ENCODE measurements around the gene HACL1. TPM values are rescaled to one million over a fixed set of nuclear protein-coding genes. Genes with fewer than 3 reads are reported as not detected.
"Not testable (repeated sequence)": the region's sequence is repeated elsewhere in the genome, so short reads cannot be mapped to it uniquely, and the experiment has no call there.

HACL1 gene
- total RNA-seq, 1 experiment from 2014 or later: 22.4 TPM

DNA sequence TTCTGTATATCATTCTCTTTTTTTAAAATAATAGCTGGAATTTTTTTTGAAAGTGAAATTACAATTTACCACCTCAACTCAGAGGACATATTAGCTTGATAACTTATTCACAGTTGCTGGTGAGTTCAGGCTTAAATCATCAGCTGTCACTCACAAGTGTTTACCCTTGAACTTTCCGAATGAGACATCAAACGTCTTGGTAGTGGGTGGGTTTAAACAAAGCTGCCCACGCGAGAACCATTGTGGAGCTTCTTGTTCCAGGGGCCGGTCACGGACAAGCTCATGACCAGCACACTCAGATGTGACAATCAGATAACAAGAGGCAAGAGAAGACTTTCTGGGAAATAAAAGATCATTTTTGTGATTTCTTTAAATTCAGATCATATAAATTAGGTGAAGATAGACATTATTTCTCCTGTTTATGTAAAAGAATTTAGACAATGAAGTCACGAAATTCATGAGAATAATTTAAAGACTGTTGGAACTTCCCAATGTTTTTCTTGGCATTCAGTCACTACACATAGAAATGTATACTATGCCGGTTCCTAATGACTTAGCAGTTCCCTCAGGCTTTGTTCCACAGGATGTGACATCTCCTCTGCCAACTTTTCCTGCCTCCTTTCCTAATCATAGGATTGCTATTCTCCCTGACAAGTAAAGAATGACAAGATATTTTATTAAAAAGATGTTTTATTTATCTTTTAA is 29.4 kb upstream of the HACL1 start:
- no peak for DNase-seq (ENCODE audit: low spot score)

DNA sequence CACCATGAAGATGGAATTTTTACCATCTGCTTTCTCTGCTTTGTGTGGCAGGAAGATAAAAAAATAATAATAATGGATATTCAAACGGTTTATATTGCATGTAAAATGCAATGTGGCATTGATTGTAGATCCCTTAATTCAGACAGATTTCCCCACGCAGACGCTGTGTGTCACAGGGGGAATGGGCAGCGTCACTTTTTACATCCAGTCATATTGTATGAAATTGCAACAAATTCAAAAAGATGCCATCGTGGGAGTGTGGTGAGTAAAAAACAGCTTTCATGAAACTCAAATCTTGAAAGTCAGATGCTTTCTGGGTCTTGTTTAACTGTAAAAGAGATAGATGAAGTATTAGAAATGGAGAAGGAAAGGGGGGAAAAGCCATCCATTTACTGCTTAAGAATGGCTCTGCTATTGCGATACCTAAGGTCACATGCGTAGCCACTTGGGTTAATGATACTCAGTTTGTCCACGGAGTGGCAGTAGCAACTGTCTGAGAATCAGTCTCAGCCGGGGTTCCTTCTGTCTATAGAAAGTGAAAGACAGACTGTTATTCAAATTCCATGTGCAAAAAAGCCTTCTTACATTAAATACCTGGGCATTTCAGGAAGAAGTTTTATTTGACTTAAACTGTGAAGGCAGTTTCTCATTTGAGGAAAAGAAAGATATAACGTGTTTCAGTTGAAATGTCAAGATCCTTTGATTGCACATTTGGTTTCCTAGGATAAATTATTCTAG is 28.7 kb upstream of the HACL1 start:
- DNase-seq (ENCODE audit: low spot score): peak; percentile 63

DNA sequence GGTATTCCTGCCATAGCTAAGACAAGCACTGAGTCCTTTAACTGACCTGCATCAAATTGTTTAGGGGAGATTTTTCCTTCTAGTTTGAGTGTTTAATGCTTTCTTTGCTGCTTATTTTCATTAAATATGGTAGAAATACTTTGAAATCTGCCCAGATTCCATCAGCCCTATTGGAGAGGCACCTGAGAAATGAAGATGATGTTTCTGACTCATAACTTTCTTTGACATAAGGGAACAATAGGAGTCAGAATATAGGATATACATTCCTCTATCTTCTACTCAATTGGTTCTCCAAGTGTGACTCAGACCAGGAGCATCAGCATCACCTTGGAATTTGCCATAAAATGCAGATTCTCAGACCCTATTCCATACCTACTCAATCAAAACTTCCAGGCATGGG is 27.6 kb upstream of the HACL1 start:
- no peak for DNase-seq (ENCODE audit: low spot score)

DNA sequence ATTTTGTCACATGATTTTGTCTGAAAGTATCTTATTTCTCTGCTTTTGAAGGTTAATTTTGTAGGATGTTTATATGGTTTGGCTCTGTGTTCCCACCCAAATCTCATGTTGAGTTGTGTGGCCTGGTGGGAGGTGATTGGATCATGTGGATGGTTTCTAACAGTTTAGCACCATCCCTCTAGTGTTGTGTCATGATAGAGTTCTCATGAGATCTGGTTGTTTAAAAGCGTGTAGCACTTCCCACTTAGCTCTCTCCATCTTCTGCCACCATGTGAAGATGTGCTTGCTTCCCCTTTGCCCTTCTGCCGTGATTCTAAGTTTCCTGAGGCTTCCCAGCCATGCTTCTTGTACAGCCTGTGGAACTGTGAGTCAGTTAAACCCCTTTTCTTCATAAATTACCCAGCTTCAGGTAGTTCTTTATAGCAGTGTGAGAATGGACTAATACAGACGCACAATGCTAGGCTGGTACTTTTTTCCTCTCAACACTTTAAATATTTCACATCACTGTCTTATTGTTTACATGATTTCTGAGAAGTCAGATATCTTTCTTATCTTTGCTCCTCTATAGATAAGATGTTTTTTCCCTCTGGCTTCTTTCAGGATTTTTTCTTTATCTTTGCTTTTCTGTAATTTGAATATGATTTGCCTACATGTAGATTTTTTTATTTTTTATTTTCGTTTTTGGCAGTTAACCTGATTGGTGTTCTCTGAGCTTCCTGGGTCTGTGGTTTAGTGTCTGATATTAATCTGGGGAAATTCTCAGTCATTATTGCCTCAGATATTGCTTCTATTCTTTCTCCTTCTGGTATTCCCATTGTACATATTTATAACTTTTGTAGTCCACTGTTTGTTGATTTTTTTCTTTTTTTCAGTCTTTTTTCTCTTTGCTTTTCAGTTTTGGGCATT is 22.4 kb upstream of the HACL1 start:
- no peak for DNase-seq (ENCODE audit: low spot score)

DNA sequence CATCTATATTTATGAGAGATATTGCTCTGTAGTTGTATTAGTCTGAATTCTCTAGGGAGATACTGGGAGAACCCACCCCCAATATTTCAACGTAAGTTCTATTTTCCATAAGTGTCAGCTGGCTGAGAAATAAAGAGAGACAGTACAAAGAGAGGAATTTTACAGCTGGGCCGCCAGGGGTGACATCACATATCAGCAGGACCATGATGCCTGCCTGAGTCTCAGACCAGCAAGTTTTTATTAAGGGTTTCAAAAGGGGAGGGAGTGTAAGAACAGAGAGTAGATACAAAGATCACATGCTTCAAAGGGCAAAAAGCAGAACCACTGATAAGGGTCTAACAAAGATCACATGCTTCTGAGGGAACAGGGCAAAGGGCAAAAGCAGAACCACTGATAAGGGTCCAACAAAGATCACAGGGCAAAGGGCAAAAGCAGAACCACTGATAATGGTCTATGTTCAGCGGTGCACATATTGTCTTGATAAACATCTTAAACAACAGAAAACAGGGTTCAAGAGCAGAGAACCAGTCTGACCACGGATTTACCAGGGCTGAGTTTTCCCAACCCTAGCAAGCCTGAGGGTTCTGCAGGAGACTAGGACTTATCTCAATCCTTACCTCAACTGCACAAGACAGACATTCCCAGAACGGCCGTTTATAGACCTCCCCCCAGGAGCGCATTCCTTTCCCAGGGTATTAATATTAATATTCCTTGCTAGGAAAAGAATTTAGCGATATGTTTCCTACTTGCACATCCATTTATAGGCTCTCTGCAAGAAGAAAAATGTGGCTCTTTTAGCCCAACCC is 18.5 kb upstream of the HACL1 start:
- DNase-seq (ENCODE audit: low spot score): not testable (repeated sequence)

DNA sequence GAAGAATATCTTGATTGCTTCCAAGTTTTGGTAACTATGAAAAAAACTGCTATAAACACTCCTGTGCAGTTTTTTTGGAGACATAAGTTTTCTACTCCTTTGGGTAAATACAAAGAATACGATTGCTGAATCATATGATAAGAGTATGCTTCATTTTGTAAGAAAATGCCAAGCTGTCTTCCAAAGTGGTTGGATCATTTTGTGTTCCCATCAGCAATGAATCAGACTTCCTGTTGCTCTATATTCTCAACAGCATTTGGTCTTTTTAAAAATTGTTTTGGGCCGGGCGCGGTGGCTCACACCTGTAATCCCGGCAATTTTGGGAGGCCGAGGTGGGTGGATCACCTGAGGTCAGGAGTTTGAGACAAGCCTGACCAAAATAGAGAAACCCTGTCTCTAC is 14.7 kb upstream of the HACL1 start:
- no peak for DNase-seq (ENCODE audit: low spot score)

DNA sequence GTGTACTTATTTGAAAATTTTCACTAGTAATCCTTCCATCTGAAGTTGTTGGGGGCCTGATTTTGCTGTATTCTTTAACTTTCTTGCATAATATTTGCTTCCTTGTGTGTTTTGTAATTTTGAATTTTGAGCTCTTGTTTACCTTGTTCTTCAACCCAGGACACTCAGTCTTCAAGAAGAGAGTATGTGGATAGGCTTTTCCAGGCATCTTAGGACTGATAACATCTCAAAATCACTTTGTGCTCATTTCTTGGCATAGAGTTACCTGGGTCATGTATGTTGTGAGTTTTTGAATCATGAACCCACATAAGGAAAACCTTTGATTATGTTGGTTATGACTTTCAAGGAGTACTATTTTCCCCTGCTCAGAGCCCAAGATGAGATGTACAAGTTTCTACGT is 13.6 kb upstream of the HACL1 start:
- no peak for DNase-seq (ENCODE audit: low spot score)

DNA sequence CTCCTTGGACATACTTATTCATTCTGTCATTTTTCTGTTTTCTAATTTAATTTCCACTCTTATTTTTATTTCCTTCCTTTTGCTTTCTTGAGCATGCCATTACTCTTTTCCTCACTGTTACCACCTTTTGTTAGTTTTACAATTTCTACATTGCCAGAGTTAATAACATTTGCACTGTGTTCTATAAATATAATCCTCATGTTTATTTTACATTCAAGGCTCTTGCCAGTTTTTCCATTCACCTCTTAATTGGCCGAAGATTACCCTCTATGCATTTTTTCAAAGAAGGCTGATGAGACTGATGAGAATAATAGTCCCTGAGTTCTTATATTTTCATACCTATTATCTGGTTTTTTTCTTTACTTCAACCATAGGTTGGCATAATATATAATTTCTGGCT is 10.6 kb upstream of the HACL1 start:
- DNase-seq (ENCODE audit: low spot score): no peak

DNA sequence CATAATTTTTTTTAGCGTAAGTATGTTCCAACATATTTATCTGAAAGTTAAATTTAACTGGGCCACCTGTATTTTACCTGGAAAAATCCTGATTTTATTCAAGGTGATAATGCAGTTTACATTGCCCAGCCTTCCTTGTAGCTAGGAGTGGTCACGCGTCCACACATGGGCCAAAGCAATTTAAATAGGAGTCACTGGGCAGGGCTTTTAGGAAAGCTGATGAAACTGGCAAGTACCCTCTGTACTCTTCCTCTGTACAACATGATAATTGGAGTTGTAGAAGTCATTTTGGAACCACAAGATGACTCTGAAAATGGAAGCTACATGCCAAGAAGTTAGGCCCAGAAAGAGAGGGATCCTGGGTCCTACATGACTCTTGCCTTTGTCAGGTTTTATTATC is 9.6 kb upstream of the HACL1 start:
- DNase-seq (ENCODE audit: low spot score): no peak

DNA sequence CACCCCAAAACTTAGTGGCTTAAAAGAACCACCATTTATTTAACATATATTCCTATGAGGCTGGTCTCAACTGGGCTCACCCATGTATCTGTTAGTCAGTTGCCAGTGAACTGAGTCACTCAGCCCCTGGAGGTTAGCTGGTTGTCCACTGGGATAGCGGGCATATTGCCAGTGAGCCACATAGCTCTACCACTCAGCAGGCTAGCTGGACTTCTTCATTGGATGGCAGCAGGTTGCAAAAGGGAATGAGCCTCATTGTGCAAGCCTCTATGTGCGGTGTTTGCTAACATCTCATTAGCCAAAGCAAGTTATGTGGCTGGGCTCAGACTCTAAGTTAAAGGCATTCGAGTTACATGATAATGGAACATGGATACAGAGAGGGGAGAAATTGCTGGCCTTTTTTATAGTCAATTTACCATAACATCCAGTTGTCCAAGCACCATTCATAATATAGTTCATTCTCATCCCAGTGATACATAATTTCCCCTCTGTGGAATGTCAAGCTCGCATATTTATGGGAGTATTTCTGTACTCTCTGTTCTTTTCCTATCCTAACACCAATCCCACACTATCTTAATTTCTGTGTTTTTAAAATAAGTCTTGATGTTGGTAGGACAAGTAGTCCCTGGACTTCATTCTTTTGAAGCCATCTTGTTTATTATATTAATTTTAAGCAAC is 8.9 kb upstream of the HACL1 start:
- no peak for DNase-seq (ENCODE audit: low spot score)

DNA sequence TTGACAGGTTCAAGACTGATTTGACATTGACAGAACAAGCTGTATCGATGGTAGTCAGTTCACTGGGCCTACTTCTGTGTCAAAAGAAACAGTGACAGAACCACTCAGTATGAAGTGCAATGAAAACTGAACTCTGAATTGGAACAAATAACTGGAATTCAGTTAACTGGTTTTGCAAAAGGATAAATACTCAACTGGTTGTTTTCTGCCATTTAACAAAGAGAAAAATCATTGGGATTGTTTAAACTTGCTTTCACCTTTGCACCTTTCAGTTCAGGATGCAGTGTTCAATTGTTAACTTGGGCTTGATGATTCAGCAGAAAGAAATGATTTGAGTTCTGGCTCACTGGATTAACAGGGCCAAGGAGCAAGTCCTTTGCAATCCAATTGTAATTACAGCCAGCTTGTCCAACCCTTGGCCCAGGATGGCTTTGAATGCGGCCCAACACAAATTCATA is 5.1 kb upstream of the HACL1 start:
- DNase-seq (ENCODE audit: low spot score): no peak

DNA sequence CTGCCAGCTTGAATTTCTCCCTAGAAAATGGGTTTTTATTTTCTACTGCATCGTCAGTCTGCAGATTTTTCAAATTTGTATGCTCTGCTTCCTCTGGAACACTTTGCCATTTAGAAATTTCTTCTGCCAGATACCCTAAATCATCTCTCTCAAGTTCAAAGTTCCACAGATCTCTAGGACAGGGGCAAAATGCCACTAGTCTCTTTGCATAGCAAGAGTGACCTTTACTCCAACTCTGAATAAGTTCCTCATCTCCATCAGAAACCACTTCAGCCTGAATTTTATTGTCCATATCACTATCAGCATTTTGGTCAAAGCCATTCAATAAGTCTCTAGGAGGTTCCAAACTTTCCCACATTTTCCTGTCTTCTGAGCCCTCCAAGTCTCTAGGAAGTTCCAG is 3.2 kb upstream of the HACL1 start:
- DNase-seq (ENCODE audit: low spot score): not testable (repeated sequence)

DNA sequence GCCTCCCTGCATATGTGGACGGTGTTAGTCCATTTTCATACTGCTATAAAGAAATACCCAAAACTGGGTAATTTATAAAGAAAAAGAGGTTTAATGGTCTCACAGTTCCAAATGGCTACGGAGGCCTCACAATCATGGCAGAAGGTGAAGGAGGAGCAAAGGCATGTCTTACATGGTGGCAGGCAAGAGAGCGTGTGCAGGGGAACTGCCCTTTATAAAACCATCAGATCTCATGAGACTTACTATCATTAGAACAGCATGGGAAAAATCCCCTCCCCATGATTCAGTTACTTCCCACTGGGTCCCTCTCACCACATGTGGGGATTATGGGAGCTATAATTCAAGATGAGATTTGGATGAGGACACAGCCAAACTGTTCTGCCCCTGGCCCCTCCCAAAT is 1.4 kb upstream of the HACL1 start:
- not testable (repeated sequence) for DNase-seq (ENCODE audit: low spot score)

DNA sequence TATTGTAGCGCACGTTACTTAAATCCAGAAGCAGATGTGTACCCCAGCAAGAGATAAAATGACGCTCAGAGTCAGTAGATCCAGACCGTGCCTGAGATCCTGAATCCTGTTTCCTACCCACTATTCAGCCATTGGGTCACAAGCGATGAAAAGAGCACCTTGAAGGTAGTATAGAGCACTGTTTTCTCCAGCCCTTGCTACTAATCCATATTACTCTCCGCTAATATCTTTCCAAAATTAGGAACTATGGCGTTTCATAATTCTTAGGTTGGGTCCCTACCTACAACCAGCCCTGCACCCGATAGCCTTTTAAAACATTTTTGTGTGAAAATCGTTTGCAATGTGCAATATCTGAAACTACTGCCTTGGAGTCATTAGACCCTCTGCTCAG is 772 bp upstream of the HACL1 start:
- DNase-seq (ENCODE audit: low spot score): no peak

DNA sequence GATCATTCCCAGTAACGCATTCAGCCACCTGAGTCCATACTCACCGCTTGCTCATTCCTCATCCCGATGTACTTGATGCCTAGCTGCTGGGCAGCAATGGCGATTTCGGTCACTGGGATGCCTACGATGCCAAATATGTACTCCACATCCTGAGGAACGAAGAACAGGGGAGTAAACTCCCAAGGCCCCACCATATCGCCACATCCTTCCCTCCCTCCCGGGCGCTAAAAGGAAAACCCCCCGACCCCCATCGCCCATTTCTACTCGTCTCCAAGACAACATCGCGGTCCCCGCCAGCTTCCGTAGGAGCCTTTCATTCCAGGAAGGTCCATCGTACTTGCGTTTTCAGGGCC is 347 bp downstream of the HACL1 start:
- DNase-seq (ENCODE audit: low spot score): no peak

DNA sequence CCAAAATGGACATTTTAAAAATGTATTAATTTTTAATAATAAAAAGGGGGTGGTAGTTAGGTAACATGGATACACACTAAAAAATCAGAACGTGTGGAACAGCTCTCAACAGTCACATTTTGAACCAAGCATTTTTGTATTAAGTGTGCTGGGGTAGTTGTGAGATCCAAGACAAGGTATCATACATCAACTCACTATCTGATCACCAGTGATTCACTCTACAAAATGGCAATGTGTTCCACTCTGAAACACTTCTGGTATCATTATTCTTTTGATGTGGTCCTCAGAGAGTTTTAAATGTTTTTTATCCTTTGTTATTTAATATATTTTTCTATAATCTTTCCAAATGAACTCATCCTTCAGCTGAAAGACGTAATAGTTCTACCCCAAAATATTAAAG is 5.4 kb downstream of the HACL1 start:
- DNase-seq (ENCODE audit: low spot score): no peak

DNA sequence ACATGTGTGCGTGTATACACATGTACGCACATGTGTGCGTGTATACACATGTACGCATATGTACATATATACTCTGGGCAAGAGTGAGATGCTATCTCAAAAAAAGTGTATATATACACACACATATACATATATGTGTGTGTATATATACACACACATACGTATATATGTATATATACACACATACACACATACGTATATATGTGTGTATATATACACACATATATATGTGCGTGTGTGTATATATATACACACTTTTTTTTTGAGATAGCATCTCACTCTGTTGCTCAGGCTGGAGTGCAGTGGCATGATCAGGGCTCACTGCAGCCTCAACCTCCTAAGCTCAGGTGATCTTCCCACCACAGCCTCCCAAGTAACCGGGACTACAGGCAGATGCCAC is 8.4 kb downstream of the HACL1 start:
- DNase-seq (ENCODE audit: low spot score): no peak

DNA sequence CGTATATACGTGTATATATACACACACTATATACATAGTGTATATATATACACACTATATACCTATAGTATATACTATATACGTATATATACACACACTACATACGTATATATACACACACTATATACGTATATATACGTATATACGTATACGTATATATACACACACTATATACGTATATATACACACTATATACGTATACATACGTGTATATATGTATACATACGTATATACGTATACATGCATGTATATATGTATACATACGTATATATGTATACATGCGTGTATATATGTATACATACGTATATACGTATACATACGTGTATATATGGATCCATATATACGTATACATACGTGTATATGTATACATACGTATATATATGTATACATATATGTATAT is 9.4 kb downstream of the HACL1 start:
- no peak for DNase-seq (ENCODE audit: low spot score)

DNA sequence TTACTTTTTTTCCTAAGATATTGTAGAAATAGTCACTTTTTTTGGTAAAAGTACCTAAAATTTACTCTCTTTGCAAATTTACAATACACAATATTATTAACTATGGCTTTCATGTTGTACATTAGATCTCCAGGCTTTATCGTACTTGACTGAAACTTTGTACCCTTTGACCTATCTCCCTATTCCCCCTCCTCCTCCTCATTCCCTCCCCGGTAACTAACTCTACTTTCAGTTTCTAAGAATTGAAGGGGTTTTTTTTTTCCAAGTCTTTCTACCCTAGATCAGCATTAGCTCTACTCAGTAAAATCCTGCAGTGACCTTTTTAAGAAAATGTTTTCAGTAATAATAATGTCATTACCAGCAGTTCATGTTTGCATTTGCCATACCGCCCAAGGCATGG is 10.1 kb downstream of the HACL1 start:
- DNase-seq (ENCODE audit: low spot score): no peak

DNA sequence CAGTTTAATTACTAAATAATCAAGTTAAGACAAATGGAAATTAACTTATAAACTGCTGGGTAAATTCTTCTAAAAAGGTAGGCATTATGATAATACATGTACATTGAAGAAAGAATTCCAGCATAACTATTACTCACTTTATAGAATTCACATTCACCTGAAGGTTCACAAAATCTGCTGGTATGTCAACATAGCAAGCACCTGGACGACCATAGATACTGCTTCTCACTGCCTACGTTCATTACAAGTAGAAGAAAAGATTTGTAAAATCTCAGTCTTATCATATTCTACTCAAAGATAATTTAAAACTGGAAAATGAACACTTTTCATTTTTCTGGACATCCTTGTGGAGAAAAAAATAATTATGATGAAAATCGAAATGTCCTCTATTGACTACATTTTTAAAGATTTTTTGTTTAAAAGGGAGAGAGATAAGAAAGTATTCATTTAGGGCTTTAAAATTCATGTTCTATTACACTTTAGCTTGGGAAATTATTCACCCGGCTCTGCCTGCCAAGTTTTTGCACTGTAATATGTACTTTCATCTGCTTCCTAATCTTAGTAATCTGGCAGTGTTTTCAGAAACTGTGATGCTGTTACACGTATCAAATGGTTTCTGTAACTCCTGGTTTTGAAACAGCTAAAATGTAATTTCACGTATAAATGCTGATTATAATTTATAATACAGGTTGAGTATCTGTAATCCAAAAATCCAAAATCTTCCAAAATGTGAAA is 16.1 kb downstream of the HACL1 start:
- no peak for DNase-seq (ENCODE audit: low spot score)
